Sigmoid colon (tissue), 7 donors: ENCODE results near the gene ATP1A2. TPM values are rescaled to one million over a fixed set of nuclear protein-coding genes. Genes with fewer than 3 reads are reported as not detected.

Experiments used
- DNase-seq: peaks from one replicate; pipeline ENCODE4 v3.0.0-alpha.2; 2019
- H3K27ac ChIP-seq, 4 donors: fragments of 200-600 bp; sonication (generic); one replicate each; pipeline ENCODE4 v1.5.1; 2016 to 2019; ENCODE audit warnings: mild to moderate bottlenecking in 1 of 4
- H3K27me3 ChIP-seq, 3 donors: fragments of 200-600 bp; sonication (generic); one replicate each; pipeline ENCODE4 v1.5.1; 2019; ENCODE audit warnings: mild to moderate bottlenecking in 1 of 3
- H3K36me3 ChIP-seq, 4 donors: fragments of 200-600 bp; sonication (generic); one replicate each; pipeline ENCODE4 v1.5.1; 2016 to 2019
- H3K4me1 ChIP-seq, 4 donors: fragments of 200-600 bp; sonication (generic); one replicate each; pipeline ENCODE4 v1.5.1; 2017 to 2019
- H3K4me3 ChIP-seq, 4 donors: fragments of 200-600 bp; sonication (generic); one replicate each; pipeline ENCODE4 v1.5.1; 2017 to 2019; ENCODE audit warnings: mild to moderate bottlenecking in 2 of 4, moderate library complexity in 1 of 4
- H3K9me3 ChIP-seq, 4 donors: fragments of 200-600 bp in 3 of 4; sonication (generic) in 3 of 4; one replicate each; pipeline versions ENCODE4 v1.5.1 to v1.6.1; 2013 to 2019
- EP300 ChIP-seq, 4 donors: sonication (generic); formaldehyde crosslinking; IDR thresholded peaks; one replicate each; pipeline ENCODE4 v1.6.1; 2017; ENCODE audit warnings: antibody characterized with exemption in 4 of 4
- POLR2A ChIP-seq, 2 donors: fragments of 450-650 bp; IDR thresholded peaks; one replicate each; pipeline ENCODE4 v1.6.1; 2016; ENCODE audit warnings: antibody characterized with exemption in 2 of 2, mild to moderate bottlenecking in 2 of 2, moderate library complexity in 2 of 2
- POLR2AphosphoS5 ChIP-seq, 4 donors: sonication (generic); formaldehyde crosslinking; IDR thresholded peaks; one replicate each; pipeline ENCODE4 v1.6.1; 2017; ENCODE audit warnings: antibody characterized with exemption in 4 of 4
- WGBS, 2 donors: extraction: QIAGEN DNeasy Blood & Tissue Kit; methylation state at CpG; one replicate each; pipeline ENCODE4 v1.1.7; 2013; 5-methylcytosine and 5-hydroxymethylcytosine counted together
- intact Hi-C: fragments of 100-400 bp; cut with DNase I; formaldehyde crosslinking; loops from one replicate; pipeline ENCODE4 v1.15.1; 2023
- polyA plus RNA-seq, 3 donors: library from polyadenylated mRNA; stranded (reverse); fragments of 200-250 nt; gene quantifications; one replicate each; pipeline ENCODE4 v1.2.3, GENCODE V29; 2013
- total RNA-seq, 4 donors: library from RNA; depleted of rRNA; stranded (reverse); fragments of >200 nt; gene quantifications; one replicate each; pipeline ENCODE4 v1.1.0, GENCODE V29; 2016
- TF ChIP-seq, protein P1 (sequence below), 4 experiments: fragments of 450-650 bp in 3 of 4; fragments of 200-600 bp in 1 of 4; IDR thresholded peaks; one replicate each; pipeline ENCODE4 v1.5.1; 2016 to 2019; ENCODE audit warnings: antibody characterized with exemption in 4 of 4, mild to moderate bottlenecking in 3 of 4, moderate library complexity in 2 of 4
- donor health status: healthy with polysubstance abuse.
- donor health status: Bipolar disorder and iron deficiency.
- donor health status: healthy.

ATP1A2 gene
- 100 to 1,000 TPM in 2 of 4 donors, 10 to 100 TPM in 2; 60.7 to 153 (median 102) TPM for total RNA-seq
- polyA plus RNA-seq, result 1 to 10 TPM in 2 of 3 donors, under 1 TPM in 1; 0.92 to 5.7 (median 1.8) TPM

DNA sequence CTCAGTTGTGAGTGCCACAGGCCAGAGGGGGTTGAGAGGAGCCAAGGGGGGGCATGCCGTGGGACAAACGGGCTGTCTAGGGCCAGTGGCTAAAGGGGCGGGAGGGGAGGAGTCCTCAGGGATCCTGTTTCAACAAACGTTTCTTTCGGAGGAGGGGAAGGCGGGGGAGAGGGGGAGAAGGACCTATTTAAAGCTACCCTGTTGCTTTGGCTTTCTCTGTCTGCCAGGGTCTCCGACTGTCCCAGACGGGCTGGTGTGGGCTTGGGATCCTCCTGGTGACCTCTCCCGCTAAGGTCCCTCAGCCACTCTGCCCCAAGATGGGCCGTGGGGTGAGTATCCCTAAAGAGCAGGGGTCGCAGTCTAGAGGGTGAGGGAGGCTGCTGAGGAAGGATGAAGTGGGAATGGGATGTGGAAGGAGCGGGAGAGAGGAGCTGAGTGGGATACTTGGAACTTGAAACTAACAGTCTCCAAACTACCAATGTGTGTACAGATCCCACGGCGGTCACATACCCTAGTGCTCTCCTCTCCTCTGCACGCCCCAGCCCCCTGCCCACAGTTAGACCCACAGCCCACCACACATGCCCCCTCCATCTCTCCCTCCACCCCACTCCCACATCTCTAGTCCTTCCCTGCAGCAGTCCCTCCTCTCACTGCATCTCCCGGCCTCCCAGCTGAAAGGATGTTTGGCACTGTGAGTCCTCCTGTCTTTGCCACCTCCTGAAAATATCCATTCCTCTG is at the start of gene ATP1A2:
TSS of gene ATP1A2 (plus strand) at position 215 of the 738 bp plus-strand sequence. CDS start at position 318, 103 bp downstream.
- peaks cover 0 to under 1% (median 0%) of the 10 kb centered on the region in 4 donors for H3K36me3 ChIP-seq
- intact Hi-C loops, result loop anchor here (5.0 kb wide), 1 partner anchor 92 kb away; the partner anchor contains the start of gene PEA15
- TF ChIP-seq, protein P1, sequence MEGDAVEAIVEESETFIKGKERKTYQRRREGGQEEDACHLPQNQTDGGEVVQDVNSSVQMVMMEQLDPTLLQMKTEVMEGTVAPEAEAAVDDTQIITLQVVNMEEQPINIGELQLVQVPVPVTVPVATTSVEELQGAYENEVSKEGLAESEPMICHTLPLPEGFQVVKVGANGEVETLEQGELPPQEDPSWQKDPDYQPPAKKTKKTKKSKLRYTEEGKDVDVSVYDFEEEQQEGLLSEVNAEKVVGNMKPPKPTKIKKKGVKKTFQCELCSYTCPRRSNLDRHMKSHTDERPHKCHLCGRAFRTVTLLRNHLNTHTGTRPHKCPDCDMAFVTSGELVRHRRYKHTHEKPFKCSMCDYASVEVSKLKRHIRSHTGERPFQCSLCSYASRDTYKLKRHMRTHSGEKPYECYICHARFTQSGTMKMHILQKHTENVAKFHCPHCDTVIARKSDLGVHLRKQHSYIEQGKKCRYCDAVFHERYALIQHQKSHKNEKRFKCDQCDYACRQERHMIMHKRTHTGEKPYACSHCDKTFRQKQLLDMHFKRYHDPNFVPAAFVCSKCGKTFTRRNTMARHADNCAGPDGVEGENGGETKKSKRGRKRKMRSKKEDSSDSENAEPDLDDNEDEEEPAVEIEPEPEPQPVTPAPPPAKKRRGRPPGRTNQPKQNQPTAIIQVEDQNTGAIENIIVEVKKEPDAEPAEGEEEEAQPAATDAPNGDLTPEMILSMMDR (IDR thresholded peaks at IDR 0.05), result no peak
- peak; percentile 67 to 88 (median 85) for TF ChIP-seq POLR2AphosphoS5 (IDR thresholded peaks at IDR 0.05)
- no peak for TF ChIP-seq EP300 (IDR thresholded peaks at IDR 0.05)
- TF ChIP-seq POLR2A (IDR thresholded peaks at IDR 0.05), result peak; percentile 54 to 72
- 42 to 43% methylated on average over 16 of the region's 16 CpGs for WGBS, 2 donors
- no peaks in the 10 kb centered on the region for H3K27me3 ChIP-seq
- peaks cover 0 to 63% (median 47%) of the 10 kb centered on the region in 4 donors for H3K4me1 ChIP-seq
- no peaks in the 10 kb centered on the region for H3K9me3 ChIP-seq
- peak; percentile 77 for DNase-seq
- H3K4me3 ChIP-seq, result peak within 1 kb of the TSS; percentile 33 to 59 (median 54)
- H3K27ac ChIP-seq, result peak within 1 kb of the TSS; percentile 84 to 89 (median 86)

DNA sequence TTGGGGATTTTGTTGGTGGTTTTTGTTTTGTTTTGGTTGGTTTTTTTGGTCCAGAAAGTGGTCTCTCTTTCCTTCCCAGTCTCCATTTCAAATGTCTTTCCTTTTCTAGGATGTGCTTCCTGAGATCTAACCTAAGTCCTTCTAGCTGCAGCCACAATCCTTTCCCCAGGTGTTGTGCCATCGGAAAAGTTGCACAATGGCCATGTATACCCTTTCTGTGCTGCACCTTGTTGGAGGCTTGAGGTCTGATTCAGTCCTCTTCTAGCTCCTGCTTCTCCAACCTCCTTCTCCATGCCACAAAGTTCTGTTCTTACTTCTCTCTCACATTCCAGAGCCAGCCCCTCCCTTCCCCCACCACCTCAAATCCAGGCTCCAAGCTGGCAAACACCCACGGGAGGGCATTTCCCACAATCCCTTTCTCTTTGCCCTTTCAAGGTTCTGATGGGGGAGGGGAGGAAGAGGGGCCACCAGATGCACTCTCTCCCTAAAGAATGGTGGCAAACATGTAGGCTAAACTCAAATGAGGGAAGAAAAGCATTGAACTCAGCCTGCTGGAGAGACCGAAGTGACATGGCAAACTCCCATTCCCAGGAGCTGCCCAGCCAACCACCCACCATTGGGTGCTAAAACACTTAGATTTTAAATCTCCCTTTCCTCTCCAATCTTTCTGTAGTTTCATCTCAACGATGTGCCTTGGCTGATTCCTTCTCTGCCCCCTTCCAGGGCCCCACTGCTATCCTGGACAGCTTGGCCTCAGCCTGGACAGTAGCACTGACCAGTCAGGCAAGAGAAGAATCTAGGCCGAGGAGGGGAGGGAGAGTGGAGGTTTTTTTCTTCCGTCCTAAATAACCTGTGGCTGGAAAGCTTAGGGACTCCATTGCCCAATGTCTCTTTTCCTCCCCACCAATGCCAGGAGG is 48.5 kb upstream of the ATP1A2 start:
- no peak for DNase-seq
- TF ChIP-seq POLR2AphosphoS5 (IDR thresholded peaks at IDR 0.05), result no peak
- no peak for TF ChIP-seq EP300 (IDR thresholded peaks at IDR 0.05)
- TF ChIP-seq POLR2A (IDR thresholded peaks at IDR 0.05), result no peak
- TF ChIP-seq, protein P1 (IDR thresholded peaks at IDR 0.05), result no peak
- no peak overlapping the region for H3K4me3 ChIP-seq
- no peak overlapping the region for H3K27ac ChIP-seq
- H3K9me3 ChIP-seq, result no peaks in the 10 kb centered on the region
- WGBS, 2 donors, result 64 to 66% methylated on average over 6 of the region's 6 CpGs
- H3K4me1 ChIP-seq, result peaks cover 0 to 13% (median 11%) of the 10 kb centered on the region in 4 donors
- H3K36me3 ChIP-seq, result no peaks in the 10 kb centered on the region
- peaks cover 0 to 3% (median 2%) of the 10 kb centered on the region in 3 donors for H3K27me3 ChIP-seq
- intact Hi-C loops, result no loop called here

GRCh38 chr1:160068225-160068624 is 47.3 kb upstream of the ATP1A2 start:
- 70 to 74% methylated on average over 5 of the region's 5 CpGs for WGBS, 2 donors
- Histone ChIP-seq H3K36me3 (no peaks in the 10 kb centered on the region), H3K9me3 (no peaks in the 10 kb centered on the region), H3K27ac (no peak overlapping the region), H3K4me3 (no peak overlapping the region), H3K4me1 (peaks cover 0 to 13% (median 11%) of the 10 kb centered on the region in 4 donors), H3K27me3 (no peaks in the 10 kb centered on the region)
- no peak for DNase-seq
- TF ChIP-seq, protein P1 (IDR thresholded peaks at IDR 0.05), result no peak
- TF ChIP-seq POLR2A (IDR thresholded peaks at IDR 0.05), result no peak
- no peak for TF ChIP-seq POLR2AphosphoS5 (IDR thresholded peaks at IDR 0.05)
- no peak for TF ChIP-seq EP300 (IDR thresholded peaks at IDR 0.05)
- intact Hi-C loops, result no loop called here

- H3K27ac ChIP-seq, result peak within 1 kb of the TSS in 2 of 4 donors; percentile 39 to 68
- no peaks in the 10 kb centered on the region for H3K36me3 ChIP-seq
- TF ChIP-seq EP300 (IDR thresholded peaks at IDR 0.05), result no peak
- TF ChIP-seq POLR2A (IDR thresholded peaks at IDR 0.05), result no peak
- no peak for TF ChIP-seq POLR2AphosphoS5 (IDR thresholded peaks at IDR 0.05)
- TF ChIP-seq, protein P1 (IDR thresholded peaks at IDR 0.05), result no peak
- WGBS, 2 donors, result 13% methylated on average over 32 of the region's 32 CpGs
- H3K4me3 ChIP-seq, result peak within 1 kb of the TSS; percentile 31 to 59 (median 54)
- H3K9me3 ChIP-seq, result no peaks in the 10 kb centered on the region
- no peaks in the 10 kb centered on the region for H3K27me3 ChIP-seq
- DNase-seq, result peak; percentile 70
- intact Hi-C loops, result no loop called here
- peaks cover 0 to 13% (median 11%) of the 10 kb centered on the region in 4 donors for H3K4me1 ChIP-seq
Measured at GRCh38 chr1:160069460-160070231, 45.9 kb upstream of the ATP1A2 start, which contains the start of gene KCNJ10. Gene KCNJ10, minus strand, starts transcription at chr1:160070160. Its CDS starts 27,628 bp downstream, at chr1:160042532.
